ENCODE results near the gene CNTNAP4. TPM values are rescaled to one million over a fixed set of nuclear protein-coding genes. Genes with fewer than 3 reads are reported as not detected.

CNTNAP4 gene
- total RNA-seq, 1 experiment from 2014 or later: not detected

GRCh38 chr16:76539609-76540008, 262.4 kb downstream of the CNTNAP4 start:
- Histone ChIP-seq H3K9ac (ENCODE audit: low read length) (no peak overlapping the region), H3K27me3 (ENCODE audit: low read length) (peaks cover 22% of the 10 kb centered on the region), H3K79me2 (ENCODE audit: low read length) (no peaks in the 10 kb centered on the region), H3K9me2 (replicated peaks; ENCODE audit: low read length) (no peaks in the 10 kb centered on the region), H3K4me3 (ENCODE audit: low read length) (no peak overlapping the region), H3K36me3 (ENCODE audit: low read depth, low read length) (no peaks in the 10 kb centered on the region), H2AFZ (ENCODE audit: low read length) (no peak overlapping the region), H3K4me2 (ENCODE audit: low read length) (no peak overlapping the region), H3F3A (ENCODE audit: low read length, unreplicated experiment) (no peaks in the 10 kb centered on the region), H4K20me1 (ENCODE audit: low read length) (no peaks in the 10 kb centered on the region), H3K27ac (ENCODE audit: low read length) (no peak overlapping the region), H3K4me1 (ENCODE audit: insufficient read depth, low read length) (no peaks in the 10 kb centered on the region), H3K9me3 (ENCODE audit: low read length) (no peaks in the 10 kb centered on the region)
- ChIA-PET CTCF (no interaction called here), POLR2A (ENCODE audit: unreplicated experiment) (no interaction called here)
- no peak for ATAC-seq
- no peak for DNase-seq
- no TSS peak for BruUV-seq (replicated peaks)
- TF ChIP-seq EZH2phosphoT487 (IDR thresholded peaks at IDR 0.05; ENCODE audit: borderline replicate concordance, low read length) (no peak), CTCF (conservative IDR thresholded peaks at IDR 0.05; ENCODE audit: low read depth, low read length) (no peak), EZH2 (IDR thresholded peaks at IDR 0.05; ENCODE audit: low read length, unreplicated experiment) (no peak)
- intact Hi-C loops (cut with micrococcal nuclease): no loop called here

GRCh38 chr16:76541070-76541469, 263.9 kb downstream of the CNTNAP4 start:
- no peak for TF ChIP-seq CTCF (conservative IDR thresholded peaks at IDR 0.05; ENCODE audit: low read depth, low read length)
- TF ChIP-seq EZH2phosphoT487 (IDR thresholded peaks at IDR 0.05; ENCODE audit: borderline replicate concordance, low read length): no peak
- no peak for TF ChIP-seq EZH2 (IDR thresholded peaks at IDR 0.05; ENCODE audit: low read length, unreplicated experiment)
- H2AFZ ChIP-seq (ENCODE audit: low read length): no peak overlapping the region
- H3K4me1 ChIP-seq (ENCODE audit: insufficient read depth, low read length): no peaks in the 10 kb centered on the region
- H3K4me3 ChIP-seq (ENCODE audit: low read length): no peak overlapping the region
- peaks cover 22% of the 10 kb centered on the region for H3K27me3 ChIP-seq (ENCODE audit: low read length)
- no peaks in the 10 kb centered on the region for H3F3A ChIP-seq (ENCODE audit: low read length, unreplicated experiment)
- ATAC-seq (no peak), DNase-seq (no peak)
- H4K20me1 ChIP-seq (ENCODE audit: low read length): no peaks in the 10 kb centered on the region
- no peak overlapping the region for H3K4me2 ChIP-seq (ENCODE audit: low read length)
- intact Hi-C loops (cut with micrococcal nuclease): no loop called here
- H3K36me3 ChIP-seq (ENCODE audit: low read depth, low read length): no peaks in the 10 kb centered on the region
- no peak overlapping the region for H3K27ac ChIP-seq (ENCODE audit: low read length)
- H3K9ac ChIP-seq (ENCODE audit: low read length): no peak overlapping the region
- BruUV-seq (replicated peaks): no TSS peak
- ChIA-PET CTCF (no interaction called here), POLR2A (ENCODE audit: unreplicated experiment) (no interaction called here)
- no peaks in the 10 kb centered on the region for H3K79me2 ChIP-seq (ENCODE audit: low read length)
- H3K9me3 ChIP-seq (ENCODE audit: low read length): no peaks in the 10 kb centered on the region
- H3K9me2 ChIP-seq (replicated peaks; ENCODE audit: low read length): no peaks in the 10 kb centered on the region

GRCh38 chr16:76565542-76565941, 288.3 kb downstream of the CNTNAP4 start:
- no peak for TF ChIP-seq CTCF (conservative IDR thresholded peaks at IDR 0.05; ENCODE audit: low read depth, low read length)
- no peak for TF ChIP-seq EZH2 (IDR thresholded peaks at IDR 0.05; ENCODE audit: low read length, unreplicated experiment)
- no peak for TF ChIP-seq EZH2phosphoT487 (IDR thresholded peaks at IDR 0.05; ENCODE audit: borderline replicate concordance, low read length)
- intact Hi-C loops (cut with micrococcal nuclease): no loop called here
- no peak for ATAC-seq

More at GRCh38 chr16:76565542-76565941, 288.3 kb downstream of the CNTNAP4 start:
- H3K4me1 ChIP-seq (ENCODE audit: insufficient read depth, low read length): no peaks in the 10 kb centered on the region
- BruUV-seq (replicated peaks): no TSS peak
- no peak overlapping the region for H2AFZ ChIP-seq (ENCODE audit: low read length)
- no peaks in the 10 kb centered on the region for H3F3A ChIP-seq (ENCODE audit: low read length, unreplicated experiment)
- H3K9me2 ChIP-seq (replicated peaks; ENCODE audit: low read length): no peaks in the 10 kb centered on the region
- H3K4me2 ChIP-seq (ENCODE audit: low read length): no peak overlapping the region
- H3K27ac ChIP-seq (ENCODE audit: low read length): no peak overlapping the region
- CTCF ChIA-PET: no interaction called here
- H3K9me3 ChIP-seq (ENCODE audit: low read length): no peaks in the 10 kb centered on the region
- POLR2A ChIA-PET (ENCODE audit: unreplicated experiment): no interaction called here
- no peak overlapping the region for H3K9ac ChIP-seq (ENCODE audit: low read length)
- no peak for DNase-seq
- H4K20me1 ChIP-seq (ENCODE audit: low read length): no peaks in the 10 kb centered on the region
- no peaks in the 10 kb centered on the region for H3K36me3 ChIP-seq (ENCODE audit: low read depth, low read length)
- no peak overlapping the region for H3K4me3 ChIP-seq (ENCODE audit: low read length)
- no peaks in the 10 kb centered on the region for H3K79me2 ChIP-seq (ENCODE audit: low read length)
- H3K27me3 ChIP-seq (ENCODE audit: low read length): peaks cover 23% of the 10 kb centered on the region

Data from PC-3 (cell line).